HFFc6 (cell line): ENCODE data around the gene GOLGA1. TPM values are rescaled to one million over a fixed set of nuclear protein-coding genes. Genes with fewer than 3 reads are reported as not detected.

ENCODE experiments used
- DNase-seq: peaks from one replicate; pipeline ENCODE4 v3.0.0-alpha.2; 2018
- H3K27ac Mint-ChIP-seq: 2 replicates; pipeline ENCODE4 v1.8.0; 2020; ENCODE audit warnings: mild to moderate bottlenecking, mixed read lengths
- H3K27me3 Mint-ChIP-seq: 2 replicates; pipeline ENCODE4 v1.8.0; 2021; ENCODE audit warnings: mild to moderate bottlenecking, moderate library complexity, mixed read lengths; ENCODE audit not compliant: insufficient read depth
- H3K36me3 Mint-ChIP-seq: 2 replicates; pipeline ENCODE4 v1.8.0; 2021; ENCODE audit warnings: low read depth, mixed read lengths
- H3K4me1 Mint-ChIP-seq: 2 replicates; pipeline ENCODE4 v1.8.0; 2020; ENCODE audit warnings: low read depth, mixed read lengths
- H3K4me3 Mint-ChIP-seq: 2 replicates; pipeline ENCODE4 v1.8.0; 2020; ENCODE audit warnings: mild to moderate bottlenecking, moderate library complexity, mixed read lengths
- H3K9me3 Mint-ChIP-seq: 2 replicates; pipeline ENCODE4 v1.8.0; 2020; ENCODE audit warnings: mild to moderate bottlenecking, mixed read lengths
- total RNA-seq, 6 experiments: library from RNA; stranded (reverse); fragmentation: NEBNext Ultra II Directional; extraction: Animal tissue kit (Norgen Biotek cat#: 25700); gene quantifications; 2 replicates in 1 of 6; 3 replicates in 5 of 6; pipeline ENCODE4 v1.2.3, GENCODE V29; 2021
- TF ChIP-seq, protein P1 (sequence below): fragments of 200-600 bp; sonication (generic); IDR thresholded peaks from 2 replicates; pipeline ENCODE4 v1.5.0; 2021; ENCODE audit warnings: antibody characterized with exemption, mild to moderate bottlenecking

The GOLGA1 gene
- total RNA-seq, 6 experiments from 2014 or later: 17.4 to 23.2 (median 20.2) TPM

DNA sequence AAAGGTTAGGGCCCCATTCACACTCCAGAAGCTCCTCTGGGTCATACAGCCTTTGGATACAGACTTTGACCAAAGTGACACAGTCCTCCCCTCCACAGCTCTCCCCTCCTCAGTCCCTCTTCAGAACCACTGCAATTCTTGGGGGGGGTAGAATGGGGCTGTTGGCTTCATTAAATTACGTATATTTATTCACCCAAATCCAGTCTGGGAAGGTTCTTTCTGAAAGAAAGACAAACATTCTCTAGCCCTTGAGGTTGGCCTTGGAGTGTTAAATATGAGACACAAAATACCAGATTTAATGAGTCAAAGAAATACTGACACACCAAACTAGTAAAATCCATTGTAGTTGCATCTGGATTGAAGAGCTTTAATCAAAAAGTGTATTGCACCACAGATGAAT, 62.9 kb downstream of the GOLGA1 start:
- no peak for DNase-seq
- Mint-ChIP-seq H3K9me3 (no peaks in the 10 kb centered on the region), H3K27me3 (no peaks in the 10 kb centered on the region; the same call in 1 of the 2 replicates), H3K4me3 (no peak overlapping the region), H3K36me3 (peaks cover 22% of the 10 kb centered on the region), H3K4me1 (peaks cover 13% of the 10 kb centered on the region), H3K27ac (peak overlapping the region; percentile 33; the same call in 1 of the 2 replicates)
- TF ChIP-seq, protein P1, sequence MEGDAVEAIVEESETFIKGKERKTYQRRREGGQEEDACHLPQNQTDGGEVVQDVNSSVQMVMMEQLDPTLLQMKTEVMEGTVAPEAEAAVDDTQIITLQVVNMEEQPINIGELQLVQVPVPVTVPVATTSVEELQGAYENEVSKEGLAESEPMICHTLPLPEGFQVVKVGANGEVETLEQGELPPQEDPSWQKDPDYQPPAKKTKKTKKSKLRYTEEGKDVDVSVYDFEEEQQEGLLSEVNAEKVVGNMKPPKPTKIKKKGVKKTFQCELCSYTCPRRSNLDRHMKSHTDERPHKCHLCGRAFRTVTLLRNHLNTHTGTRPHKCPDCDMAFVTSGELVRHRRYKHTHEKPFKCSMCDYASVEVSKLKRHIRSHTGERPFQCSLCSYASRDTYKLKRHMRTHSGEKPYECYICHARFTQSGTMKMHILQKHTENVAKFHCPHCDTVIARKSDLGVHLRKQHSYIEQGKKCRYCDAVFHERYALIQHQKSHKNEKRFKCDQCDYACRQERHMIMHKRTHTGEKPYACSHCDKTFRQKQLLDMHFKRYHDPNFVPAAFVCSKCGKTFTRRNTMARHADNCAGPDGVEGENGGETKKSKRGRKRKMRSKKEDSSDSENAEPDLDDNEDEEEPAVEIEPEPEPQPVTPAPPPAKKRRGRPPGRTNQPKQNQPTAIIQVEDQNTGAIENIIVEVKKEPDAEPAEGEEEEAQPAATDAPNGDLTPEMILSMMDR: no peak

DNA sequence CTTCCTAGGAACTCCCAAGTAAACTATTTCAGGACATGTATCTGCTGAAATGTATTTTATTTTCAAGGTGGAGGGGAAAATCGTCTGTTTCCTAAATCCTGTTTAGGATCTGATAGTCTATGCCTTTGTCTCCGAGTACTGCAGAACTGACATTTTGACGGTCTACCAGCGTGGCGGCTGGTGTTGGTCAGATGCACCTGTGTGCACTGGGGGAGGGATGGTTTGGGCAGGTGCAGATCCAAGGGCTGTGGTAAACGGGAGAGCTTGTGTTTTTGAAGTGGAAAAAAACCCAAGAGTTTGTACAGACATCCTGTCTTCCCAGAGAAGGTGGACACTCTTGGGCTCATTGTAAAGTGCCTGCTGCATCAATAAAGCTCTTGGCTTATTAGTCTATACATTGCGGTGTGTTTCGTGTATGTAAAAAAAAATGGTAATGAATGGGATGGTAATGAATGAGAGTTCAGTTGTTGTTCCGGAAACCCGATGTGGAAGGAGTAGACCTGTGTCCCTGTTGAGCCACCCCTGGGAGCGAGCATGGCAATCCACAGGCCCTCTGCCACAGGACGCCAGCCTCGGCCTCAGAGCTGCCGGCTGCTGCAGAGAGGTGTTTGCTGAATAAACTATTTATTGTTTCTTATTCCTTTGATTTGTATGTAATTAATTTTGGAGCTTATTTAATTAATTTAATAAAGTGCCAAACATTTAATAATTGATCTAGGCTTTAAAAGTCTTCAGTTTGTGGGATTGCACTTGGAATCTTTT, 63.7 kb downstream of the GOLGA1 start:
- TF ChIP-seq, protein P1: no peak
- Mint-ChIP-seq H3K9me3 (no peaks in the 10 kb centered on the region), H3K4me3 (no peak overlapping the region), H3K4me1 (peaks cover 20% of the 10 kb centered on the region), H3K36me3 (peaks cover 20% of the 10 kb centered on the region), H3K27me3 (no peaks in the 10 kb centered on the region), H3K27ac (peak overlapping the region; percentile 33; the same call in 1 of the 2 replicates)
- DNase-seq: no peak

DNA sequence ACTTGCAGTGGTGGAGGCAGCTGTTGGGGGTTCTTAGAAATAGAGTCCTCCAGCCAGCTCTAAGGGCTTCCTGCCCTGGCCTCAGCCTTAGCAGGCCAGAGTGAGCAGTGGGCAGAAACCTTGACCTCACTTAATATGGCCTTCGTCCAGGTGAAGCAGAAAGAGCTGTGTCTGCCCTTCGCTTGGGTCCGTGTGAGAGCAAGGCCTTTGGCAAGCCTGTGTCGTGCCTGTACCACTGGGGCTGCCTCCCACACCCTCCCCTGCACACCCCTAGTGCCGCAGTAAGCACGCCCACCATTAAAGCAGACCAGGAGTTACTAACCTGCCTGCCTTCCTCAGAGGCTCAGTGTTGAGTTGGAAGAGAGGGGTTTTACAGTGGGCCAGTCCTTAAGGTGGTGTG, 65.4 kb downstream of the GOLGA1 start:
- Mint-ChIP-seq H3K27me3 (no peaks in the 10 kb centered on the region; the same call in 1 of the 2 replicates), H3K4me1 (peaks cover 37% of the 10 kb centered on the region), H3K9me3 (no peaks in the 10 kb centered on the region), H3K27ac (no peak overlapping the region), H3K36me3 (peaks cover 36% of the 10 kb centered on the region), H3K4me3 (no peak overlapping the region)
- TF ChIP-seq, protein P1: no peak
- DNase-seq: no peak

DNA sequence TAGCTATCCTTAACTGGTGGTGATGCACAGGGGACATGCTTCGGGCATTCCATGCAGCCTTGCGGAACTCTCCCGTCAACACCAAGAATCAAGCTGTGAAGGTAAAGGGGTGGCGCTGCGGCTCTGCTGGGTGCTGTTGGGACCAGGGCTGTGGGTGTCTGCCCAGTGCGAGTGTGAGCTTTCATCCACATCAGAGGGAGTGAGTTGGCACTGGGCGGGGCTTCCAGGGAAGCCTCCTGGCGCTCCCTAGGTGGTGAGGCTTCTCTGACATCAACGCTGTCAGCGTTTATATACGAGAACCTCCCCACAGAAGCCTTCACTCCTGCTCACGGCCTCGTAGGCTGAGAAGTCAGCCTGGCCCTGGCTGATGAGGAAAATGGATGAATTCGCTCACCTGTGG, 67.2 kb downstream of the GOLGA1 start:
- peaks cover 36% of the 10 kb centered on the region for H3K36me3 Mint-ChIP-seq
- peaks cover 42% of the 10 kb centered on the region for H3K4me1 Mint-ChIP-seq
- no peak for DNase-seq
- H3K27ac Mint-ChIP-seq: no peak overlapping the region
- no peaks in the 10 kb centered on the region; the same call in 1 of the 2 replicates for H3K27me3 Mint-ChIP-seq
- H3K4me3 Mint-ChIP-seq: no peak overlapping the region
- no peaks in the 10 kb centered on the region for H3K9me3 Mint-ChIP-seq
- TF ChIP-seq, protein P1: no peak

DNA sequence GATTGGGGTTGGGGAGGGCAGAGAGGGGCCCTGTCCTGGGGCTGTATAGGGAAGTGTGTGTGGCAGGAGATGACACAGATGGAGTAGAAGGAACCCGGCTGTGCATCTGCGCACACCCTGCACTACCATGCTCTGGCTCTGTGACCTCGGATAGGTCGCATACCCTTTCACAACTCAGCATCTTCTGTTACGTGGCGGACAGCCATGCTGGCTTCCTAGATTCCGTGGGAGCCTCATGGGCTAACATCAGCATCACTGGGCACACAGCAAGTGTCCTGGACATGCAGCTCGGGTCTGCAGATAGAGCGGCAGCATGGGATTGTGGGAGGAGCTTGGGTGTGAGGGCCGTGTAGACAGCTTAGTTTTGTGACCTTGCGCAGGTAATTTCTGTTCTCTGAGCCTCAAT, 69.7 kb downstream of the GOLGA1 start:
- Mint-ChIP-seq H3K9me3 (no peaks in the 10 kb centered on the region), H3K4me1 (peaks cover 52% of the 10 kb centered on the region), H3K36me3 (peaks cover 23% of the 10 kb centered on the region), H3K4me3 (peak overlapping the region; percentile 96), H3K27me3 (no peaks in the 10 kb centered on the region; the same call in none of the 2 replicates), H3K27ac (peak overlapping the region; percentile 85)
- TF ChIP-seq, protein P1: no peak
- DNase-seq: no peak
